ENCODE data around the gene SYF2. TPM values are rescaled to one million over a fixed set of nuclear protein-coding genes. Genes with fewer than 3 reads are reported as not detected.

SYF2 gene
- polyA plus RNA-seq, 1 of the 3 experiments (the other 2 are of a cell fraction) = 31.1 TPM

DNA sequence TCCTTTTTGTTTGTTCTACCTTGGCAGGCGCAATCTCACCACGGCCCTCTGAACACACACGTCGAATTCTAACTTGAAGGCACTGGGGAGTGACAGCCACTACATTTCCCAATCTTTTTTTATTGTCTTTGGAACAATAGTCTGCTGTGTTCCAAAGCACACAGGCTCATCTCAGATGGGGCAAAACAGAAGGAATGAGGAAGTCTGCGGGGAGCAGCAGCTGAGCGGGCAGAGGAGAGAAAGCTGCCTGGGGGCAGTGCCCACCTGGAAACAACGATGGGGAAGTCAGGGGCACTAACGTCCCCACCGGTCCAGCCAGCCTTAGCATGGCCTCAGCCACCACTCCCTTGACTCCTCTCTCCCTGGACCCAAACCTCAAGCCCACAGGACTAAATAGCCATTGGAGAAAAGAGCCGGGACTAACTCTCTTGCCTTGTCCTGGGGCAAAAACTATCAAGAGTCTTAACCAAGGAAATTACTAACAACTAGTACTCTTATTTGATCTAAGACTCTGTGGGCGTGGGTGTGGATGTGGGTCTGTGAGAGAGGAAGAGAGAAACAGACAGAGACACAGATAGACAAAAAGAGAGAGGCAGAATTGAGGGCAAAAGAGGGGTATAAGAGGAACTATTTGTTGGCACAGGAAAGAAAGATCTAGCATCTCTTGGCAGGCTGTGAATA, 34.2 kb downstream of the SYF2 start:
- no peak overlapping the region for H3K4me3 ChIP-seq (ENCODE audit: low read depth in 2 of 2, low read length in 1 of 2)
- no peaks in the 10 kb centered on the region for H3K9me2 ChIP-seq
- DNase-seq = no peak
- H3K9ac ChIP-seq = no peak overlapping the region
- 62% methylated on average over 10 of the region's 11 CpGs for WGBS (ENCODE audit: low lambda C conversion rate)
- H3F3A ChIP-seq (replicated peaks; ENCODE audit: insufficient read depth) = no peaks in the 10 kb centered on the region
- H3K79me2 ChIP-seq (ENCODE audit: insufficient read depth) = no peaks in the 10 kb centered on the region
- H4K20me1 ChIP-seq (ENCODE audit: insufficient read depth) = no peaks in the 10 kb centered on the region
- no peaks in the 10 kb centered on the region for H3K9me3 ChIP-seq
- no peaks in the 10 kb centered on the region; a peak in 1 of 4 replicates for H3K4me1 ChIP-seq (ENCODE audit: control insufficient read depth in 1 of 2, insufficient read depth in 2 of 2, low read depth in 1 of 2, low read length in 1 of 2)
- ChIA-PET CTCF (interaction anchor here (0.8 to 2.0 kb wide), 5 partner anchors 17 to 509 kb away, joined by 3 to 6 read pairs (median 4); no protein-coding TSS in a partner anchor), POLR2A (no interaction called here)
- no peak overlapping the region for H3K4me2 ChIP-seq
- H2AFZ ChIP-seq (ENCODE audit: low read depth) = no peak overlapping the region
- H3K27ac ChIP-seq (ENCODE audit: low read depth in 2 of 2, low read length in 1 of 2) = no peak overlapping the region
- TF ChIP-seq NFIC (IDR thresholded peaks at IDR 0.05; ENCODE audit: borderline replicate concordance) = no peak
- no peak for TF ChIP-seq NRF1 (IDR thresholded peaks at IDR 0.05; ENCODE audit: low read depth, low read length)
- TF ChIP-seq JUND (IDR thresholded peaks at IDR 0.05) = no peak
- TF ChIP-seq RXRA (IDR thresholded peaks at IDR 0.05; ENCODE audit: borderline replicate concordance, low read depth) = no peak
- no peak for TF ChIP-seq YY1 (IDR thresholded peaks at IDR 0.05; ENCODE audit: low read depth)
- no peak for TF ChIP-seq EP300 (IDR thresholded peaks at IDR 0.05; ENCODE audit: borderline replicate concordance in 1 of 2, low read depth in 1 of 2, low read length in 1 of 2)
- TF ChIP-seq, protein P1, sequence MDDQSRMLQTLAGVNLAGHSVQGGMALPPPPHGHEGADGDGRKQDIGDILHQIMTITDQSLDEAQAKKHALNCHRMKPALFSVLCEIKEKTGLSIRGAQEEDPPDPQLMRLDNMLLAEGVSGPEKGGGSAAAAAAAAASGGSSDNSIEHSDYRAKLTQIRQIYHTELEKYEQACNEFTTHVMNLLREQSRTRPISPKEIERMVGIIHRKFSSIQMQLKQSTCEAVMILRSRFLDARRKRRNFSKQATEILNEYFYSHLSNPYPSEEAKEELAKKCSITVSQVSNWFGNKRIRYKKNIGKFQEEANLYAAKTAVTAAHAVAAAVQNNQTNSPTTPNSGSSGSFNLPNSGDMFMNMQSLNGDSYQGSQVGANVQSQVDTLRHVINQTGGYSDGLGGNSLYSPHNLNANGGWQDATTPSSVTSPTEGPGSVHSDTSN (IDR thresholded peaks at IDR 0.05) = no peak
- no peak for TF ChIP-seq USF1 (IDR thresholded peaks at IDR 0.05; ENCODE audit: borderline replicate concordance, low read depth)
- H3K27me3 ChIP-seq (ENCODE audit: insufficient read depth) = peaks cover 1% of the 10 kb centered on the region; the same call in 1 of the 2 replicates
- no peaks in the 10 kb centered on the region for H3K36me3 ChIP-seq (replicated peaks in 1 of 2; ENCODE audit: control insufficient read depth in 1 of 2, insufficient read depth in 2 of 2, low read length in 1 of 2)

DNA sequence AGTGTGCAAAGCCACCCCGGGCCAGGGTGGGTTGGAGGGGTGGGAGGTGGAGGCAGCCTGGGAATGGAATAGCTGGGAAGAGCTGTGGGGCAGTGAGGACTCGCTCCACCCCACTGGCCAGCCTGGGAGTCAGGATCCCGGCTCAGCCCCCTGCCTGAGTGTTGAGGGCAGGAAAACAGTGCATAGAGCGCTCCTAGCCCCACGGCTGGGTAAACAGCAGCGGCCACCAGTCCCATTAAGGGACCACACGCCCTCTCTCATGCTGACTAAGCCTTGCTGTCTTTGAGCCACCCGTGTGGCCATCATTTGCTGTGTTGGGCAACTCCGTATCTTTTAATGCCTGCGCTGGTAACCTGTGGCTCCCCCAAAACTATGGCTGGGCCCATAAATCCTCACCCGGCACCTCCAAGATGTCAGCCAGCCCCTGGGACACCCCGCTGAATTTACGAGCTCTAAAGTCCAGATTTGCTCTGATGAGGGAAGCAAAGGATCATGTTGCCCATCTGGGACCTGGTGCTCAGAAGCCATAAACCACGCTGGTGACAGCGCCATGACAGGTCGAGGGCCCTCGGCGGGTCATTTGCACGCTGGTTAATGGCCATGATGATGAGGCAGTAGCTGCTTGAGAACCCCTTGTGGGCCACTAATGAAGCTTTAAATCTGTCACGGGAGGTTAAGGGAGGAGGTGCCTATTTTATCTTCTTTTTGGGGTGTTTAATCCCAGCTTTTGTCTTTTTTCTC, 34.9 kb downstream of the SYF2 start:
- WGBS (ENCODE audit: low lambda C conversion rate) = 82% methylated on average over 13 of the region's 20 CpGs
- Histone ChIP-seq H3K36me3 (replicated peaks in 1 of 2; ENCODE audit: control insufficient read depth in 1 of 2, insufficient read depth in 2 of 2, low read length in 1 of 2) (no peaks in the 10 kb centered on the region), H3K27ac (ENCODE audit: low read depth in 2 of 2, low read length in 1 of 2) (no peak overlapping the region), H3F3A (replicated peaks; ENCODE audit: insufficient read depth) (no peaks in the 10 kb centered on the region), H3K27me3 (ENCODE audit: insufficient read depth) (peaks cover 9% of the 10 kb centered on the region; the same call in 1 of the 2 replicates), H4K20me1 (ENCODE audit: insufficient read depth) (no peaks in the 10 kb centered on the region), H3K4me2 (no peak overlapping the region), H3K79me2 (ENCODE audit: insufficient read depth) (no peaks in the 10 kb centered on the region), H3K9me2 (no peaks in the 10 kb centered on the region), H3K4me3 (ENCODE audit: low read depth in 2 of 2, low read length in 1 of 2) (no peak overlapping the region), H3K4me1 (ENCODE audit: control insufficient read depth in 1 of 2, insufficient read depth in 2 of 2, low read depth in 1 of 2, low read length in 1 of 2) (no peaks in the 10 kb centered on the region; a peak in 1 of 4 replicates), H3K9ac (no peak overlapping the region), H2AFZ (ENCODE audit: low read depth) (no peak overlapping the region), H3K9me3 (no peaks in the 10 kb centered on the region)
- TF ChIP-seq MXI1 (IDR thresholded peaks at IDR 0.05; ENCODE audit: low read depth, low read length) = no peak
- TF ChIP-seq, protein P2, sequence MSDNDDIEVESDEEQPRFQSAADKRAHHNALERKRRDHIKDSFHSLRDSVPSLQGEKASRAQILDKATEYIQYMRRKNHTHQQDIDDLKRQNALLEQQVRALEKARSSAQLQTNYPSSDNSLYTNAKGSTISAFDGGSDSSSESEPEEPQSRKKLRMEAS (IDR thresholded peaks at IDR 0.05; ENCODE audit: low read depth) = no peak
- no peak for TF ChIP-seq POLR2AphosphoS5 (IDR thresholded peaks at IDR 0.05; ENCODE audit: low read depth, low read length)
- ChIA-PET POLR2A (no interaction called here), CTCF (interaction anchor here (0.8 to 5.5 kb wide), 6 partner anchors 8 to 509 kb away, joined by 3 to 28 read pairs (median 4); no protein-coding TSS in a partner anchor)
- no peak for DNase-seq
